Type B pancreatic cell (in vitro differentiated cells): ENCODE measurements around the gene ADGRB3. TPM values are rescaled to one million over a fixed set of nuclear protein-coding genes. Genes with fewer than 3 reads are reported as not detected.
"Not testable (repeated sequence)": the region's sequence is repeated elsewhere in the genome, so short reads cannot be mapped to it uniquely, and the experiment has no call there.

Experiments used
- DNase-seq: peaks from one replicate; pipeline ENCODE4 v3.0.0; 2021; ENCODE audit warnings: mixed read lengths; ENCODE audit not compliant: unreplicated experiment; ENCODE audit errors: extremely low spot score
- H3K27ac Mint-ChIP-seq: 2 replicates; pipeline ENCODE4 v1.8.0; 2021; ENCODE audit warnings: mild to moderate bottlenecking, mixed read lengths
- H3K27me3 Mint-ChIP-seq: 2 replicates; pipeline ENCODE4 v1.8.0; 2021; ENCODE audit warnings: mixed read lengths
- H3K36me3 Mint-ChIP-seq: 2 replicates; pipeline ENCODE4 v1.8.0; 2021; ENCODE audit warnings: mixed read lengths
- H3K4me1 Mint-ChIP-seq: one replicate; pipeline ENCODE4 v1.8.0; 2021; ENCODE audit warnings: mixed read lengths; ENCODE audit not compliant: unreplicated experiment
- H3K4me3 Mint-ChIP-seq: 2 replicates; pipeline ENCODE4 v1.8.0; 2021; ENCODE audit warnings: mild to moderate bottlenecking, mixed read lengths
- H3K9me3 Mint-ChIP-seq: 2 replicates; pipeline ENCODE4 v1.8.0; 2021; ENCODE audit warnings: mixed read lengths
- total RNA-seq: library from RNA; stranded (reverse); gene quantifications from 2 replicates; pipeline ENCODE4 v1.2.1, GENCODE V29; 2021; ENCODE audit warnings: low replicate concordance
- TF ChIP-seq, protein P1 (sequence below): fragments of 200-600 bp; sonication (generic); conservative IDR thresholded peaks from 2 replicates; pipeline ENCODE4 v1.5.0; 2021; ENCODE audit warnings: antibody characterized with exemption, mild to moderate bottlenecking

The ADGRB3 gene
- total RNA-seq, 1 donor from 2014 or later = 2.0 TPM

DNA sequence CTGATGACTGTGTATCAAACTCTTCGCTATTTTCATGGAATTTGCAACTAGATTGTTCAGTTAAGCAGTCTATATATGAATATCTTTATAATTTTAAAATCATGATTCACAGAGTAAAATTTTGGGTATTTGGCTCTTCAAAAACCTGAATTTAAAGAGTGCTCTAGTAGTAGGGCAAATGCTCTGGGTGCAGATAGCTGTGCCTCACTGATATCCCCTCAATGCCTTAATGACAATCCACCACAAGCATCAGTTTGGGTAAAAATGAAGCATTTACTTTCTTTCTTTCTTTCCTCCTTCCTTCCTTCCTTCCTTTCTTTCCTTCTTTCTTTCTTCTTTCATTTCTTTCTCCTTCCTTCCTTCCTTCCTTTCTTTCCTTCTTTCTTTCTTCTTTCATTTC is 239.7 kb downstream of the ADGRB3 start:
- TF ChIP-seq, protein P1, sequence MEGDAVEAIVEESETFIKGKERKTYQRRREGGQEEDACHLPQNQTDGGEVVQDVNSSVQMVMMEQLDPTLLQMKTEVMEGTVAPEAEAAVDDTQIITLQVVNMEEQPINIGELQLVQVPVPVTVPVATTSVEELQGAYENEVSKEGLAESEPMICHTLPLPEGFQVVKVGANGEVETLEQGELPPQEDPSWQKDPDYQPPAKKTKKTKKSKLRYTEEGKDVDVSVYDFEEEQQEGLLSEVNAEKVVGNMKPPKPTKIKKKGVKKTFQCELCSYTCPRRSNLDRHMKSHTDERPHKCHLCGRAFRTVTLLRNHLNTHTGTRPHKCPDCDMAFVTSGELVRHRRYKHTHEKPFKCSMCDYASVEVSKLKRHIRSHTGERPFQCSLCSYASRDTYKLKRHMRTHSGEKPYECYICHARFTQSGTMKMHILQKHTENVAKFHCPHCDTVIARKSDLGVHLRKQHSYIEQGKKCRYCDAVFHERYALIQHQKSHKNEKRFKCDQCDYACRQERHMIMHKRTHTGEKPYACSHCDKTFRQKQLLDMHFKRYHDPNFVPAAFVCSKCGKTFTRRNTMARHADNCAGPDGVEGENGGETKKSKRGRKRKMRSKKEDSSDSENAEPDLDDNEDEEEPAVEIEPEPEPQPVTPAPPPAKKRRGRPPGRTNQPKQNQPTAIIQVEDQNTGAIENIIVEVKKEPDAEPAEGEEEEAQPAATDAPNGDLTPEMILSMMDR = no peak
- no peaks in the 10 kb centered on the region for H3K4me1 Mint-ChIP-seq

DNA sequence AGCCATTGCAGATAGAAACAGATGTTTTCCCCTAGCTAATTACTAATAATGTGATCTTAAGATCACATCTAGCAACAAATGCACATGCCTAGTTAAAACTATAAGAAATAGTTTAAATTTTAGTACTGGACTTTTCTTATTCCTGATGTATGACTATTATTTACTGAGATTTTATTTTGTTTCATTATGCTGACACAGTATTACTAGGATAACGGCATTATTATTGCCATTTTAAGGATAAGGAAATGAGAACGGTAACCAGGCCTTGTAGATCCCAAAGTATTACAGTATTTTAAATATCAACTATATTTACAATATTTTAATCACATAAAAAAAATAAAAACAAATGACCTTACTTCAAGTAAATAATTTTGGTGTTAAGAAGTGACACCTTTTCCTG is 240.3 kb downstream of the ADGRB3 start:
- Mint-ChIP-seq H3K27me3 (peaks cover 2% of the 10 kb centered on the region), H3K9me3 (peaks cover 4% of the 10 kb centered on the region), H3K4me3 (no peak overlapping the region), H3K4me1 (no peaks in the 10 kb centered on the region), H3K36me3 (no peaks in the 10 kb centered on the region), H3K27ac (no peak overlapping the region)
- no peak for DNase-seq
- TF ChIP-seq, protein P1 = no peak

More for the DNA sequence above, 239.7 kb downstream of the ADGRB3 start:
- Mint-ChIP-seq H3K4me3 (no peak overlapping the region), H3K36me3 (no peaks in the 10 kb centered on the region), H3K27ac (no peak overlapping the region), H3K9me3 (peaks cover 4% of the 10 kb centered on the region), H3K27me3 (peaks cover 4% of the 10 kb centered on the region)
- no peak for DNase-seq

DNA sequence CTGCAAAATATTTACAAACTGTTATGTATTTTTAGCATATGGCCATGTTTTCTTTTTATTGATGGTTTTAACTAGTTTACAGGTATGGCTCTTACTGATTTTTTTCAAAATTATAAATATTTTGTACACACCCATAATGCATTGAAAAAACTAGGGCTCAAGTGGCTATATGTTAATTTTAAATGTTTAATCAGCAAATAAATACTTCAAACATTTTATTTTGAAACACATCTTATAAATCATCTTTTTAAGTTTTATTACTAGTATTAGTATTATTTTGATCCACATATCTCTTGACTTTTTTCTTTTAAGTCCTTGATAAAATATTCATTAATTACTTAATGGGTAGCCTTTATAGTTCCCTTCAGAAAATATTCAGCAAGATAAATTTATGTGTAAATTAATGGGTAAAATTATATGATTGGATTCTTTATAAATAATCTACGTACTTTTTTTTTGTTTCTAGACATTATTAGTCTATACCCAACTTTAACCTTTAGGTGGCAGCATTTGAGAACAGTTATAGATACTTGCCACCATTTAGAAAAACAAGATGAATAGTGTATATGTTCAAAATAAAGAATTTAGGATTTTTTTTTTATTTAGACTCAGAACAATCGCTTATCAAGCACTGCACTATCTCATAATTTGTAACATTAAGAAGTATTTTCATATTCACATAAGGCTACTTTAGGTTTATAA is 241.9 kb downstream of the ADGRB3 start:
- H3K27me3 Mint-ChIP-seq = no peaks in the 10 kb centered on the region
- H3K36me3 Mint-ChIP-seq = no peaks in the 10 kb centered on the region
- H3K4me3 Mint-ChIP-seq = no peak overlapping the region
- TF ChIP-seq, protein P1 = peak; percentile 78
- H3K27ac Mint-ChIP-seq = no peak overlapping the region
- peaks cover 4% of the 10 kb centered on the region for H3K9me3 Mint-ChIP-seq
- no peaks in the 10 kb centered on the region for H3K4me1 Mint-ChIP-seq
- DNase-seq = no peak

DNA sequence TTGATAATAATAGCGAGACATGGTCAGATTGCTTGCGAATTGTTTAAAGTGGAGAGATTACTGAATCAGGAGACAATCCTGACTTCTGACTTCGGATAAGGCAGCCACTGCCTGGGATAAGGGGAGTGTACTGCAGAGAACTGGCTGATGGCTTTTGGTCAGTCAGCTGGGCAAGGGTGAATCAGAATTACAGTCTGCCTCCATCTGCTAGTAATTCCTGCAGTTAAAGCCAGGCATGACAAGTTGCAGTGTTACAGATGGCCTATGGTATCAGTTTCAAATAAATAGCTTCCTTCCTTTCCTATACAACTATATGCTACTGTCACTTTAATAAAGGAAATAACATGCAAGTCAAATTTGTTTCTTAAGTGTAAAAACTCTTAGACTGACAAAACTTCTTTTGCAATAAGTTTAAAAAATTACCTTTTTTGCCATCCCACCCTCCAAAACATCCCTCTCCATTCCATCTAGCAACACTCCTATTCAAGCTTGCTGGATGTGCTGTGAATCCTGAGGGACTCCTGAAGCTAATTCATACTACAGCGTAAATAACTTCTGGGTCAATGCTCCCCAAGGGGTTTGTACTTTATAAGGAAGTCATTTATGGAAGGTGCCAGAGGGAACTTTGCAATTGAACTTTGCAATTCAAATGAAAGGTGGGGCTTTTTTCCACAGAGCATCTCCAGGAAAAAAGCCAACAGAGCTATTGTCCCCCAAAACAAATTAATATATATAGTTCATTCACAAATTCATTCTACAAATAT is 245.2 kb downstream of the ADGRB3 start:
- Mint-ChIP-seq H3K9me3 (peaks cover 4% of the 10 kb centered on the region), H3K27me3 (no peaks in the 10 kb centered on the region), H3K4me3 (no peak overlapping the region), H3K27ac (no peak overlapping the region), H3K36me3 (no peaks in the 10 kb centered on the region), H3K4me1 (no peaks in the 10 kb centered on the region)
- TF ChIP-seq, protein P1 = no peak
- DNase-seq = no peak

DNA sequence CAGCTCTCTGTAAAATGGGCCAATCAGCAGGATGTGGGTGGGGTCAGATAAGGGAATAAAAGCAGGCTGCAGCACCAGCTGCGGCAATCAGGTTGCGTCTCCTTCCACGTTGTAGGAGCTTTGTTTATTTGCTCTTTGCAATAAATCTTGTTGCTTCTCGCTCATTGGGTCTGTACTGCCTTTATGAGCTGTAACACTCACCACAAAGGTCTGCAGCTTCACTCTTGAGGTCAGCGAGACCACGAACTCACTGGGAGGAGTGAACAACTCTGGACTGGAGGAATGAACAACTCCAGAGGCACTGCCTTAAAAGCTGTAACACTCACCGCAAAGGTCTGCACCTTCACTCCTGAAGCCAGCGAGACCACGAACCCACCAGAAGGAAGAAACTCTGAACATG is 248.2 kb downstream of the ADGRB3 start:
- not testable (repeated sequence) for H3K9me3 Mint-ChIP-seq, H3K36me3 Mint-ChIP-seq, H3K27me3 Mint-ChIP-seq, H3K4me3 Mint-ChIP-seq, H3K27ac Mint-ChIP-seq, DNase-seq, H3K4me1 Mint-ChIP-seq

DNA sequence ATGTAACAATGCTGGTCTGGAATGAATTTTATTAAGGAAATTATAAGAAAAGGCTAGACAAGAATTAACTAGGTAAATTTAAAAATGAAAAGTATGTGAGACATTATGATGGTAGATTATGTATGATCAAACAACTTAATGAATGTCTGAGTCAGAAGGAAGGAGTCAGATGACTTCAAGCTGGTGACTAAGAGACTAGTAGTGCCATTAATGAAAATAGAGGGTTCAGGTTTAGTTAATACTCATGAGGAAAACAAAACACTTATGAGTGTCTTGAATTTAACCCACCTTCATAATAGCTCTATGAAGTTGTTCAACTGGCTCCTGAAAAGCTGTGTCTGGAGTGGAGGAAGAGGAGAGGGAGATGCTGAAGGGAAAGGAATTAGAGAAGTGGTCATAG is 256.3 kb downstream of the ADGRB3 start:
- Mint-ChIP-seq H3K27ac (no peak overlapping the region), H3K4me1 (no peaks in the 10 kb centered on the region), H3K27me3 (peaks cover 3% of the 10 kb centered on the region)

More for the DNA sequence above, 256.3 kb downstream of the ADGRB3 start:
- no peak for DNase-seq
- no peaks in the 10 kb centered on the region for H3K36me3 Mint-ChIP-seq
- peaks cover 4% of the 10 kb centered on the region for H3K9me3 Mint-ChIP-seq
- no peak overlapping the region for H3K4me3 Mint-ChIP-seq
- TF ChIP-seq, protein P1 = no peak
